ENCODE results near the gene NOL4. TPM values are rescaled to one million over a fixed set of nuclear protein-coding genes. Genes with fewer than 3 reads are reported as not detected.
A peak's percentile ranks its signal among the peaks of the same experiment; 100 is the strongest.
"Not testable (repeated sequence)": the region's sequence is repeated elsewhere in the genome, so short reads cannot be mapped to it uniquely, and the experiment has no call there.

The NOL4 gene, protein sequence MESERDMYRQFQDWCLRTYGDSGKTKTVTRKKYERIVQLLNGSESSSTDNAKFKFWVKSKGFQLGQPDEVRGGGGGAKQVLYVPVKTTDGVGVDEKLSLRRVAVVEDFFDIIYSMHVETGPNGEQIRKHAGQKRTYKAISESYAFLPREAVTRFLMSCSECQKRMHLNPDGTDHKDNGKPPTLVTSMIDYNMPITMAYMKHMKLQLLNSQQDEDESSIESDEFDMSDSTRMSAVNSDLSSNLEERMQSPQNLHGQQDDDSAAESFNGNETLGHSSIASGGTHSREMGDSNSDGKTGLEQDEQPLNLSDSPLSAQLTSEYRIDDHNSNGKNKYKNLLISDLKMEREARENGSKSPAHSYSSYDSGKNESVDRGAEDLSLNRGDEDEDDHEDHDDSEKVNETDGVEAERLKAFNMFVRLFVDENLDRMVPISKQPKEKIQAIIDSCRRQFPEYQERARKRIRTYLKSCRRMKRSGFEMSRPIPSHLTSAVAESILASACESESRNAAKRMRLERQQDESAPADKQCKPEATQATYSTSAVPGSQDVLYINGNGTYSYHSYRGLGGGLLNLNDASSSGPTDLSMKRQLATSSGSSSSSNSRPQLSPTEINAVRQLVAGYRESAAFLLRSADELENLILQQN
- total RNA-seq: under 1 TPM in 1 of 6 donors, not detected in 5; 0.40 TPM

DNA sequence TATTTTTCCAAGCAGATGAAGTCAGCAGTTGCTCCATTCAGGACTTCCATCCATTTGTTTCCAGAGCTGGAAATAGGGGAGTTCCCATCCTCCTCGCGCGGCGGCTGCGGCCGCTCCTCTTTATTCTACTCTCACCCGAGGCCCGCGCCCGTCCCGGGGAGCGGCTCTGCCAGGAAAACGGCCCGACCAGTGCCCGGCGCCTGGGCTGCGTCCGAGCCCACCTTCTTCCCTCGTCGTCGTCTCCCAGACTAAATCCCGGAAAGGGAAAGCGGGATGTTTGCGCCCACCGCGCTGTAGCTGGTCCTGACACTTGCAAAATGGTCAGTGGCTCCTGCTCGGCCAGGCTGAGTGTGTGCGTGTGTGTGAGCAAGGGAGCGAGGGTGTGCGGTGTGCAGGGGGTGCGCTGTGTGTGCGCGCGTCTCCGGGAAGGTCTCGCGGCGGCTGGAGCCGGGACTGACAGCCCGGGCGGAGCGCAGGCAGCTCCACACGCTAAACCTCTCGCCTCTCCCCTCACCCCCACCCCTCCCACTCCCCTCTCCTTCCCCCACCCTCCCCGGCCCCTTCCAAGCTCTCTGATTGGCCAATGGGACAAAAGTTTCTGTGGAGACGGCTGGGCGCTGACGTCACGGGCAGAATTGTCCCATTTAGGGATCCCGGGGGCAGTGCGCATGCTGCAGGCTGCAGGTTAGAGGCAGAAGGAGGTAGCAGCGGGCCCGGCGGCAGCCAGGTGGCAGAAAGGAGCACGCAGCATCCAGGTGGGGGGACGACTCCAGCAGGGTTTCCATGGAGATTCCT is at the start of gene NOL4:
Gene NOL4, minus strand, starts transcription at position 491 of the 795 bp plus-strand sequence. CDS start 1,660 bp downstream, outside the sequence.
- peaks cover 0 to 20% (median 10%) of the 10 kb centered on the region in 4 donors for H3K27me3 ChIP-seq
- peaks cover 16 to 33% (median 22%) of the 10 kb centered on the region in 4 donors for H3K4me1 ChIP-seq
- ATAC-seq (ENCODE audit: low FRiP score in 2 of 2): peak in 1 of 2 donors; percentile 44
- H3K27ac ChIP-seq: no peak within 1 kb of the TSS
- TF ChIP-seq POLR2AphosphoS5 (IDR thresholded peaks at IDR 0.05) (no peak), EP300 (IDR thresholded peaks at IDR 0.05) (no peak), POLR2A (IDR thresholded peaks at IDR 0.05) (no peak)
- TF ChIP-seq, protein P1, sequence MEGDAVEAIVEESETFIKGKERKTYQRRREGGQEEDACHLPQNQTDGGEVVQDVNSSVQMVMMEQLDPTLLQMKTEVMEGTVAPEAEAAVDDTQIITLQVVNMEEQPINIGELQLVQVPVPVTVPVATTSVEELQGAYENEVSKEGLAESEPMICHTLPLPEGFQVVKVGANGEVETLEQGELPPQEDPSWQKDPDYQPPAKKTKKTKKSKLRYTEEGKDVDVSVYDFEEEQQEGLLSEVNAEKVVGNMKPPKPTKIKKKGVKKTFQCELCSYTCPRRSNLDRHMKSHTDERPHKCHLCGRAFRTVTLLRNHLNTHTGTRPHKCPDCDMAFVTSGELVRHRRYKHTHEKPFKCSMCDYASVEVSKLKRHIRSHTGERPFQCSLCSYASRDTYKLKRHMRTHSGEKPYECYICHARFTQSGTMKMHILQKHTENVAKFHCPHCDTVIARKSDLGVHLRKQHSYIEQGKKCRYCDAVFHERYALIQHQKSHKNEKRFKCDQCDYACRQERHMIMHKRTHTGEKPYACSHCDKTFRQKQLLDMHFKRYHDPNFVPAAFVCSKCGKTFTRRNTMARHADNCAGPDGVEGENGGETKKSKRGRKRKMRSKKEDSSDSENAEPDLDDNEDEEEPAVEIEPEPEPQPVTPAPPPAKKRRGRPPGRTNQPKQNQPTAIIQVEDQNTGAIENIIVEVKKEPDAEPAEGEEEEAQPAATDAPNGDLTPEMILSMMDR (IDR thresholded peaks at IDR 0.05): no peak
- peak; percentile 33 to 85 for DNase-seq
- peak within 1 kb of the TSS in 3 of 4 donors; percentile 28 to 45 (median 41) for H3K4me3 ChIP-seq
- no peaks in the 10 kb centered on the region for H3K36me3 ChIP-seq
- WGBS, 2 donors: 6 to 7% methylated on average over 22 to 52 of the region's 56 CpGs
- no peaks in the 10 kb centered on the region for H3K9me3 ChIP-seq

DNA sequence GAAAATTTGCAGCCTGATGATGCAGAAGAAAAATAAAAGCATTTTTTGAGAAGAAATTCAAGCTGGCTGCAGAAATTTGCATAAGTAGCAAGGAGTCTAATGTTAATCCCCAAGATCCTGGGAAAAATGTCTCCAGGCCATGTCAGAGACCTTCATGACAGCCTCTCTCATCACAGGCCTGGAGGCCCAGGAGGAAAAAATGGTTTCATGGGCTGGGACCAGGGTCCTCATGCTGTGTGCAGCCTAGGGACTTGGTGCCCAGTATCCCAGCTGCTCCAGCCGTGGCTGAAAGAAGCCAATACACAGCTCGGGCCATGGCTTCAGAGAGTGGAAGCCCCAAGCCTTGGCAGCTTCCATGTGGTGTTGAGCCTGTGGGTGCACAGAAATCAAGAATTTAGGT is 41.3 kb upstream of the NOL4 start:
- not testable (repeated sequence) for H3K4me1 ChIP-seq; H3K27ac ChIP-seq; H3K36me3 ChIP-seq; ATAC-seq (ENCODE audit: low FRiP score in 2 of 2); H3K4me3 ChIP-seq; H3K27me3 ChIP-seq; DNase-seq
- peaks cover 0 to 14% (median 3%) of the 10 kb centered on the region in 4 donors for H3K9me3 ChIP-seq
- 87 to 89% methylated on average over 2 of the region's 2 CpGs for WGBS, 2 donors

DNA sequence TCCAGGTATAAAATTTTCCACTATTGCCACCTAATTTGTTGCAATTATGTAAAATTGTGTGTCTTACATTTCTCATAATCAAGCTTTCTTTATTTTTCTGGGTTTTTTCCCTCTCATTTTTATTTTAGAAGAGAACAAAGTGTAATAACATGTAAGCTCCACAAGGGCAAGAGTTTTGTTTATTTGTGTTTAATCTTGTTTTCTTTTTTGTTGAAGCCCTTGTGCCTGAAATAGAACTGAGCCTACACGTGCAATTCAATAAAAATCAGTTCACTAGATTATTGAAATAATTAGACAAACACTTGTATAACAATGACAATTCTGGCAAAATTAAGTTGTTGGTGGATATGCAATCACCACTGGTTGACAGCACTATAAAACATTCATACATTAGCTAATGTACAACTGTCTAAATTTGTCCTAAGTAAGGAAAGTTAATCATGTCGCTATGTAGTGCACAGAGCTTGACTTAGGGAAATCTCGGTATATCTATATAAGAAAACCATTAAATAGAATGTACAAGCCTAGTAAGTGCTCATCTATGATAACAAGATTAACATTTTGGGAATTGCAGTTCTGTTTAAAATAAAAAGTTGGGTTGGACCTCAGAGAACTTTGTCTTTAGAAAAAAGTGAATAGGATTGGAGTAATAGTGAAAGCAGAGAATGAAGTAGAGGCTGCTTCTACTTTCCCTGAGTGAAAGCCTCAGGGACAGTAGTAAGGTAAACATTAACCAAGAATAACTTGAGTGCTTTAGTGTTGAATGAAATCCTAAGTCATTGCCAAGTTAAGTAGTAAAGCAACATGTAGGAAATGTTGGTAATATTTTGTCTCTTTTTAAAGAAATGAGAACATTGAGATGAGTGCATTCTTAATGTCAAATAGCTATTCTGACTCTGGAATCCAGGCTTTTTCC is 37.4 kb upstream of the NOL4 start:
- ATAC-seq (ENCODE audit: low FRiP score in 2 of 2): no peak
- DNase-seq: no peak
- WGBS, 2 donors: 61 to 64% methylated on average over 3 of the region's 3 CpGs

DNA sequence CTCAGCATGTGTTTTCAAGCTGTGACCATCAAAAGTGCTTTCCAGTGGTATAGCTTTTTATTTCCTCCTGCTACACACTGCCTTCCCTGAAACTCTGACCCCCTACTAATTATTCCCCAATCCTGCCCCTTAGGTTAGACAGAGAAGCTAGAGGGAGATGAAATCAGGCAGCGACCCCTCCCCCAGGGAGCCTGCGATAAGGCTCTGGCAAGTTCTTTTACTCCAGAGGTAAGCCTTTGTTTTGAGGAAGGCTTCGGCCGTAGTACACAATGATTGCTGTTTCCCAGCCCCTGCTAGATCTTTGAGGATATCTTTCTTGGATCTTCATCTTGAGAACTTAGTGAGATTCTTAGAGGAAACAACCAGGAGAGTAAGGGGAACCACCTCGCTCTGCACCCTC is 33.5 kb upstream of the NOL4 start:
- Histone ChIP-seq H3K27ac (no peak overlapping the region), H3K4me3 (no peak overlapping the region), H3K36me3 (no peaks in the 10 kb centered on the region), H3K27me3 (no peaks in the 10 kb centered on the region), H3K9me3 (no peaks in the 10 kb centered on the region), H3K4me1 (no peaks in the 10 kb centered on the region)
- 51 to 61% methylated on average over 5 of the region's 5 CpGs for WGBS, 2 donors
- no peak for DNase-seq
- no peak for ATAC-seq (ENCODE audit: low FRiP score in 2 of 2)
- TF ChIP-seq POLR2A (IDR thresholded peaks at IDR 0.05) (no peak), POLR2AphosphoS5 (IDR thresholded peaks at IDR 0.05) (no peak), EP300 (IDR thresholded peaks at IDR 0.05) (no peak)
- TF ChIP-seq, protein P1 (IDR thresholded peaks at IDR 0.05): no peak

More for the DNA sequence above, 37.4 kb upstream of the NOL4 start:
- Histone ChIP-seq H3K27me3 (no peaks in the 10 kb centered on the region), H3K36me3 (no peaks in the 10 kb centered on the region), H3K4me3 (no peak overlapping the region), H3K27ac (no peak overlapping the region), H3K9me3 (peaks cover 0 to 14% (median 3%) of the 10 kb centered on the region in 4 donors), H3K4me1 (no peaks in the 10 kb centered on the region)
- no peak for TF ChIP-seq EP300 (IDR thresholded peaks at IDR 0.05)
- TF ChIP-seq POLR2A (IDR thresholded peaks at IDR 0.05): no peak
- TF ChIP-seq, protein P1 (IDR thresholded peaks at IDR 0.05): no peak
- TF ChIP-seq POLR2AphosphoS5 (IDR thresholded peaks at IDR 0.05): no peak

Measured in upper lobe of left lung (tissue), 6 donors.